Suprapubic skin (tissue), 4 donors: ENCODE measurements around the gene ATRX. TPM values are rescaled to one million over a fixed set of nuclear protein-coding genes. Genes with fewer than 3 reads are reported as not detected.

Source experiments
- DNase-seq, 2 donors: peaks; one replicate each; pipeline ENCODE4 v3.0.0-alpha.2; 2019; ENCODE audit warnings: low spot score in 2 of 2
- H3K27ac ChIP-seq: fragments of 200-600 bp; sonication (generic); one replicate; pipeline ENCODE4 v1.5.1; 2019
- H3K27me3 ChIP-seq: fragments of 200-600 bp; sonication (generic); one replicate; pipeline ENCODE4 v1.5.1; 2019
- H3K36me3 ChIP-seq: fragments of 200-600 bp; sonication (generic); one replicate; pipeline ENCODE4 v1.5.1; 2019
- H3K4me1 ChIP-seq: fragments of 200-600 bp; sonication (generic); one replicate; pipeline ENCODE4 v1.5.1; 2019
- H3K4me3 ChIP-seq: fragments of 200-600 bp; sonication (generic); one replicate; pipeline ENCODE4 v1.5.1; 2019; ENCODE audit warnings: mild to moderate bottlenecking
- H3K9me3 ChIP-seq: fragments of 200-600 bp; sonication (generic); one replicate; pipeline ENCODE4 v1.5.1; 2019
- EP300 ChIP-seq: sonication (generic); formaldehyde crosslinking; IDR thresholded peaks from one replicate; pipeline ENCODE4 v1.6.1; 2017; ENCODE audit warnings: antibody characterized with exemption
- POLR2A ChIP-seq, 2 donors: fragments of 450-650 bp; IDR thresholded peaks; one replicate each; pipeline ENCODE4 v1.6.1; 2017; ENCODE audit warnings: antibody characterized with exemption in 2 of 2, mild to moderate bottlenecking in 2 of 2, moderate library complexity in 2 of 2
- POLR2AphosphoS5 ChIP-seq, 3 donors: sonication (generic); formaldehyde crosslinking; IDR thresholded peaks; one replicate each; pipeline ENCODE4 v1.6.1; 2017; ENCODE audit warnings: antibody characterized with exemption in 3 of 3
- WGBS: methylation state at CpG from one replicate; pipeline ENCODE4 v1.1.5; 2018; 5-methylcytosine and 5-hydroxymethylcytosine counted together
- total RNA-seq, 4 donors: library from RNA; depleted of rRNA; stranded (reverse); fragments of >200 nt; gene quantifications; one replicate each; pipeline ENCODE4 v1.1.0, GENCODE V29; 2016
- TF ChIP-seq, protein P1 (sequence below), 2 donors: fragments of 200-600 bp in 1 of 2; fragments of 450-650 bp in 1 of 2; sonication (generic) in 1 of 2; IDR thresholded peaks; one replicate each; pipeline ENCODE4 v1.5.1; 2016 to 2019; ENCODE audit warnings: antibody characterized with exemption in 2 of 2, mild to moderate bottlenecking in 1 of 2, moderate library complexity in 1 of 2

Gene ATRX
- total RNA-seq, 4 donors from 2014 or later: 84.4 to 259 (median 90.7) TPM

- WGBS: 80% methylated on average over 2 of the region's 2 CpGs
- Histone ChIP-seq H3K27ac (no peak overlapping the region), H3K36me3 (no peaks in the 10 kb centered on the region), H3K4me3 (no peak overlapping the region), H3K4me1 (no peaks in the 10 kb centered on the region), H3K27me3 (no peaks in the 10 kb centered on the region), H3K9me3 (no peaks in the 10 kb centered on the region)
- DNase-seq: no peak
- TF ChIP-seq EP300 (no peak), POLR2AphosphoS5 (IDR thresholded peaks at IDR 0.05) (no peak), POLR2A (IDR thresholded peaks at IDR 0.05) (no peak)
- TF ChIP-seq, protein P1, sequence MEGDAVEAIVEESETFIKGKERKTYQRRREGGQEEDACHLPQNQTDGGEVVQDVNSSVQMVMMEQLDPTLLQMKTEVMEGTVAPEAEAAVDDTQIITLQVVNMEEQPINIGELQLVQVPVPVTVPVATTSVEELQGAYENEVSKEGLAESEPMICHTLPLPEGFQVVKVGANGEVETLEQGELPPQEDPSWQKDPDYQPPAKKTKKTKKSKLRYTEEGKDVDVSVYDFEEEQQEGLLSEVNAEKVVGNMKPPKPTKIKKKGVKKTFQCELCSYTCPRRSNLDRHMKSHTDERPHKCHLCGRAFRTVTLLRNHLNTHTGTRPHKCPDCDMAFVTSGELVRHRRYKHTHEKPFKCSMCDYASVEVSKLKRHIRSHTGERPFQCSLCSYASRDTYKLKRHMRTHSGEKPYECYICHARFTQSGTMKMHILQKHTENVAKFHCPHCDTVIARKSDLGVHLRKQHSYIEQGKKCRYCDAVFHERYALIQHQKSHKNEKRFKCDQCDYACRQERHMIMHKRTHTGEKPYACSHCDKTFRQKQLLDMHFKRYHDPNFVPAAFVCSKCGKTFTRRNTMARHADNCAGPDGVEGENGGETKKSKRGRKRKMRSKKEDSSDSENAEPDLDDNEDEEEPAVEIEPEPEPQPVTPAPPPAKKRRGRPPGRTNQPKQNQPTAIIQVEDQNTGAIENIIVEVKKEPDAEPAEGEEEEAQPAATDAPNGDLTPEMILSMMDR (IDR thresholded peaks at IDR 0.05): no peak
These were observed 330.6 kb downstream of the ATRX start for GRCh38 chrX:77455437-77455836.

Other genes with a start within 250 kb of the ATRX start
- gene MAGT1, start 109.2 kb upstream of the ATRX start, total RNA-seq: 10 to 100 TPM; 30.8 to 45.5 (median 38.5) TPM
- 100 to 1,000 TPM; 215 to 403 (median 330) TPM for gene COX7B, start 113.3 kb upstream of the ATRX start, total RNA-seq
- 10 to 100 TPM; 19.9 to 33.2 (median 26.8) TPM for gene ATP7A, start 124.5 kb upstream of the ATRX start, total RNA-seq
- not detected for gene PGAM4, start 183.4 kb upstream of the ATRX start, total RNA-seq